Activated gamma-delta T cell (primary cell): ENCODE data around the gene ABCC11.

Experiments used
- DNase-seq: peaks from one replicate; lab custom pipeline; 2025; lab: John Stamatoyannopoulos, UW

ABCC11 gene

DNA sequence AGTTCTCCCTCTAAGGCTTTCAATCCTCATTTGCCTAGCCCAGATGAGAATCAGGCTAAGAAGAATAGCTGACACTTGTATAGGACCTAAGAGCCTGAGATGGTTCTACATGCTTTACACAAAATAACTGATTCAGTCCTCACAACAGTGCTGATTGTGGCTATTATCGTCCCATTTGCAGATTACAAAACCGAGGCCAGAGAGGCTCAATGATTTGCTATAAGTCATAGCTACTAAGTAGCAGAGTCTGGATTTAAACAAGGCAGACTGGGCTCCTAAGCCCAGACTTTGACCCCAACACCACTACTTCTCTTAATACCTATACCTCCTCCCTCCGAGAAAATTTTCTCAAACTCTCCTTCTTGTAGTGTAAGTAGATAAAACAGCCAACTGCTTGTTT, 114.6 kb downstream of the ABCC11 start:
- DNase-seq: no peak

GRCh38 chr16:48131201-48131935, 116.0 kb downstream of the ABCC11 start:
- no peak for DNase-seq

DNA sequence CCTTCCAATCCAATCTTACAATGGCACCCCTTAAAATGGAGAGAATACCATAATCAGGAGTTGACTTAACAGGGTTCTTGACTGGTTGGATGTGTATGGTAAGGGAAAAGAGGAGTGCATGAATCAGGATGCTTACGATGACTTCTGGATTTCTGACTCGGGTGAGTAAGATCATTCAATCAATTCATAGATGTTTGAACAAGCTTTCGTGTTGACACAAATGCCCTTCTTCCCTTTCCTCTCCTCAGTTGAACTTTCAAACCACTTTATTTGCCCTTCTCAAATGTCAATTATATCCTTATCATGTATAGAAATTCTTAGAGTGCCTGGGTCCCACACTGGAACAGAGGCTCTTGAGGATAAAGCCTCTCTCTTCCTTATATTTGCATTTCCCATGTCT, 117.4 kb downstream of the ABCC11 start:
- no peak for DNase-seq

GRCh38 chr16:48128769-48129168, 118.6 kb downstream of the ABCC11 start:
- no peak for DNase-seq

GRCh38 chr16:48126801-48127644, 120.3 kb downstream of the ABCC11 start:
- no peak for DNase-seq

DNA sequence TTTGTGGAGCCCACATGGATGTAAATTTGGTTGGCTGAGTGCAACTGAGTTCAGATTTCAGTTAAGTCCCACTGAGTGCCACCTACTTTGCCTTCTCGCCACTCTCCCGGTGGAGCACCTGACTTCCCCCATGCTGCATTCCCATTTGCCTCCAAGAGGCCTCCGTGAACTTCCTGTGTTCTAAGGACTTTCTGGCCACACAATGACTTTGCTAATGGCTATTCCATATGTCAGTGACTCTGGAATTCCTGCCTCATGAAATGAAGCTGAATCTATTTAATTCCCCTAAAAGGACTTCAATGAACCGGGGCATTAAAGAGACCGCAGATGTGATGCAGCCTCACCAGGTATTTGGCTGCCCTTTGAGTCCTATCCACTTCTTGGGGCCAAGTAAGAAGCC, 121.5 kb downstream of the ABCC11 start:
- no peak for DNase-seq

GRCh38 chr16:48124266-48124665, 123.1 kb downstream of the ABCC11 start:
- DNase-seq: no peak

GRCh38 chr16:48123104-48123788, 124.1 kb downstream of the ABCC11 start:
- no peak for DNase-seq

- no peak for DNase-seq
Observed at GRCh38 chr16:48121276-48121675, 126.1 kb downstream of the ABCC11 start.

DNA sequence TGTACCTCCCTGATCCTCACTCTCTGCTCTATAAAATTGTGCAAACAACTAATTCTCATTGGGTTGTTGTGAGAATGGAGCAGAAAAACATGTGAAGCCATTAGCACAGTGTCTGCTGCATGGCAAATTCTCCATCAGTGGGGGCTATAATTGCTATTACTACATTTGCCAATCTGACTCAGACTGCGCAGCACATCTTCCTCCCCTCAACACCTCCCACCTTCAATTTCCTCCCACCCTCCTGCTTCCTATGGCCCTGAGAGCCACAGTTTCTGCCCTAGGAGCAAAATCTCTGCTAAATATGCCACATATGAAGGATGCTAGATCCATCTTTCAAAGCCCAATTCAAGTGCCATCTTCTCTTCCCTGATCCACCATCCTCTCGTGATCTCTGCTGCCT, 128.5 kb downstream of the ABCC11 start:
- DNase-seq: no peak

- DNase-seq: no peak
Observed at GRCh38 chr16:48117217-48118105, 129.9 kb downstream of the ABCC11 start.
